Measurements from ENCODE around the gene GSTM4. TPM values are rescaled to one million over a fixed set of nuclear protein-coding genes. Genes with fewer than 3 reads are reported as not detected.

GSTM4 gene
- 1 to 10 TPM; 2.4 to 3.0 TPM for total RNA-seq

- Mint-ChIP-seq H3K27ac (peak within 1 kb of the TSS; percentile 57), H3K4me1 (peaks cover 9% of the 10 kb centered on the region), H3K27me3 (peaks cover 9% of the 10 kb centered on the region), H3K36me3 (no peaks in the 10 kb centered on the region), H3K4me3 (peak within 1 kb of the TSS; percentile 86), H3K9me3 (no peaks in the 10 kb centered on the region)
- DNase-seq, result peak; percentile 59
These were observed at the start of gene GSTM4 for GRCh38 chr1:109655615-109656519. Gene GSTM4 (plus strand): TSS chr1:109656099. CDS start chr1:109656390, 291 bp downstream.

GRCh38 chr1:109609881-109610280 is 46.0 kb upstream of the GSTM4 start:
- Mint-ChIP-seq H3K4me3 (no peak overlapping the region), H3K27me3 (no peaks in the 10 kb centered on the region), H3K36me3 (no peaks in the 10 kb centered on the region), H3K4me1 (no peaks in the 10 kb centered on the region), H3K27ac (no peak overlapping the region), H3K9me3 (no peaks in the 10 kb centered on the region)
- no peak for DNase-seq

GRCh38 chr1:109610609-109611307 is 45.1 kb upstream of the GSTM4 start:
- H3K27me3 Mint-ChIP-seq, result no peaks in the 10 kb centered on the region
- no peak overlapping the region for H3K4me3 Mint-ChIP-seq
- DNase-seq, result no peak
- no peak overlapping the region for H3K27ac Mint-ChIP-seq
- no peaks in the 10 kb centered on the region for H3K36me3 Mint-ChIP-seq
- peaks cover 1% of the 10 kb centered on the region for H3K4me1 Mint-ChIP-seq
- H3K9me3 Mint-ChIP-seq, result no peaks in the 10 kb centered on the region

- H3K36me3 Mint-ChIP-seq, result no peaks in the 10 kb centered on the region
- H3K9me3 Mint-ChIP-seq, result no peaks in the 10 kb centered on the region
- H3K27ac Mint-ChIP-seq, result no peak overlapping the region
- H3K27me3 Mint-ChIP-seq, result no peaks in the 10 kb centered on the region
- peaks cover 7% of the 10 kb centered on the region for H3K4me1 Mint-ChIP-seq
- DNase-seq, result no peak
- H3K4me3 Mint-ChIP-seq, result no peak overlapping the region
These were observed 44.5 kb upstream of the GSTM4 start for GRCh38 chr1:109611308-109611990.

- no peaks in the 10 kb centered on the region for H3K27me3 Mint-ChIP-seq
- no peak overlapping the region for H3K4me3 Mint-ChIP-seq
- peaks cover 20% of the 10 kb centered on the region for H3K4me1 Mint-ChIP-seq
- H3K36me3 Mint-ChIP-seq, result peaks cover 1% of the 10 kb centered on the region
- no peaks in the 10 kb centered on the region for H3K9me3 Mint-ChIP-seq
- no peak for DNase-seq
- H3K27ac Mint-ChIP-seq, result no peak overlapping the region
These were observed 42.3 kb upstream of the GSTM4 start for GRCh38 chr1:109613361-109614147.

GRCh38 chr1:109615879-109616278 is 40.0 kb upstream of the GSTM4 start:
- Mint-ChIP-seq H3K27me3 (no peaks in the 10 kb centered on the region), H3K4me1 (peaks cover 25% of the 10 kb centered on the region), H3K4me3 (no peak overlapping the region), H3K27ac (no peak overlapping the region), H3K9me3 (no peaks in the 10 kb centered on the region), H3K36me3 (peaks cover 3% of the 10 kb centered on the region)
- no peak for DNase-seq

- H3K9me3 Mint-ChIP-seq, result no peaks in the 10 kb centered on the region
- H3K4me3 Mint-ChIP-seq, result no peak overlapping the region
- H3K27ac Mint-ChIP-seq, result no peak overlapping the region
- DNase-seq, result no peak
- H3K4me1 Mint-ChIP-seq, result peaks cover 27% of the 10 kb centered on the region
- H3K27me3 Mint-ChIP-seq, result no peaks in the 10 kb centered on the region
- peaks cover 3% of the 10 kb centered on the region for H3K36me3 Mint-ChIP-seq
These were observed 39.5 kb upstream of the GSTM4 start for GRCh38 chr1:109616391-109616790.

- H3K36me3 Mint-ChIP-seq, result peaks cover 9% of the 10 kb centered on the region
- H3K9me3 Mint-ChIP-seq, result no peaks in the 10 kb centered on the region
- H3K27me3 Mint-ChIP-seq, result no peaks in the 10 kb centered on the region
- no peak overlapping the region for H3K4me3 Mint-ChIP-seq
- H3K27ac Mint-ChIP-seq, result no peak overlapping the region
- no peak for DNase-seq
- peaks cover 34% of the 10 kb centered on the region for H3K4me1 Mint-ChIP-seq
These were observed 38.6 kb upstream of the GSTM4 start for GRCh38 chr1:109617291-109617801.

GRCh38 chr1:109618661-109619575 is 37.0 kb upstream of the GSTM4 start:
- Mint-ChIP-seq H3K27ac (peak overlapping the region; percentile 96), H3K4me3 (peak overlapping the region; percentile 96), H3K27me3 (no peaks in the 10 kb centered on the region), H3K9me3 (no peaks in the 10 kb centered on the region), H3K4me1 (peaks cover 49% of the 10 kb centered on the region), H3K36me3 (peaks cover 14% of the 10 kb centered on the region)
- DNase-seq, result no peak

GRCh38 chr1:109619576-109620400 is 36.1 kb upstream of the GSTM4 start, which contains the start of the genes AMPD2 and GNAT2:
Gene AMPD2 (plus strand): TSS chr1:109619837. CDS start chr1:109621176, 1,339 bp downstream.
Gene GNAT2 (minus strand): TSS chr1:109619616. CDS start chr1:109612870, 6,746 bp downstream.
- H3K36me3 Mint-ChIP-seq, result peaks cover 14% of the 10 kb centered on the region
- no peaks in the 10 kb centered on the region for H3K9me3 Mint-ChIP-seq
- H3K27ac Mint-ChIP-seq, result peak within 1 kb of the TSS; percentile 96
- DNase-seq, result peak; percentile 81
- peak within 1 kb of the TSS; percentile 96 for H3K4me3 Mint-ChIP-seq
- peaks cover 52% of the 10 kb centered on the region for H3K4me1 Mint-ChIP-seq
- H3K27me3 Mint-ChIP-seq, result no peaks in the 10 kb centered on the region

- H3K36me3 Mint-ChIP-seq, result peaks cover 14% of the 10 kb centered on the region
- peaks cover 52% of the 10 kb centered on the region for H3K4me1 Mint-ChIP-seq
- DNase-seq, result no peak
- peak overlapping the region; percentile 96 for H3K27ac Mint-ChIP-seq
- H3K27me3 Mint-ChIP-seq, result no peaks in the 10 kb centered on the region
- no peaks in the 10 kb centered on the region for H3K9me3 Mint-ChIP-seq
- peak overlapping the region; percentile 96 for H3K4me3 Mint-ChIP-seq
These were observed 35.5 kb upstream of the GSTM4 start for GRCh38 chr1:109620401-109620791.

GRCh38 chr1:109620841-109621286 is 35.0 kb upstream of the GSTM4 start:
- no peaks in the 10 kb centered on the region for H3K27me3 Mint-ChIP-seq
- H3K4me1 Mint-ChIP-seq, result peaks cover 50% of the 10 kb centered on the region
- no peaks in the 10 kb centered on the region for H3K9me3 Mint-ChIP-seq
- H3K27ac Mint-ChIP-seq, result peak overlapping the region; percentile 96
- DNase-seq, result peak; percentile 98
- peak overlapping the region; percentile 96 for H3K4me3 Mint-ChIP-seq
- peaks cover 14% of the 10 kb centered on the region for H3K36me3 Mint-ChIP-seq
